NT2/D1 (cell line): ENCODE data around the gene MAN1A1.

ENCODE experiments used
- DNase-seq: peaks from one replicate; pipeline ENCODE4 v3.0.0-alpha.2; 2011; ENCODE audit warnings: low read depth, low spot score
- H3K27me3 ChIP-seq: 2 replicates; pipeline ENCODE4 v1.6.0; 2011; ENCODE audit warnings: mild to moderate bottlenecking; ENCODE audit not compliant: insufficient read length, insufficient read depth
- H3K36me3 ChIP-seq: 2 replicates; pipeline ENCODE4 v1.6.1; 2011; ENCODE audit warnings: mild to moderate bottlenecking, low read length, mixed read lengths; ENCODE audit not compliant: insufficient read depth, insufficient read length
- H3K4me1 ChIP-seq: 2 replicates; pipeline ENCODE4 v1.5.1; 2011; ENCODE audit not compliant: insufficient read depth, insufficient read length
- H3K4me3 ChIP-seq: 2 replicates; pipeline ENCODE4 v1.5.1; 2011; ENCODE audit warnings: low read depth; ENCODE audit not compliant: insufficient read length
- H3K9ac ChIP-seq: 2 replicates; pipeline ENCODE4 v1.6.0; 2011; ENCODE audit warnings: low read depth; ENCODE audit not compliant: insufficient read length
- H3K9me3 ChIP-seq: 2 replicates; pipeline ENCODE4 v1.5.1; 2011; ENCODE audit warnings: mild to moderate bottlenecking, low read length; ENCODE audit not compliant: insufficient read depth
- SUZ12 ChIP-seq: IDR thresholded peaks from 2 replicates; pipeline ENCODE4 v1.6.1; 2011; ENCODE audit not compliant: insufficient read length, insufficient read depth; ENCODE audit errors: extremely low read depth
- YY1 ChIP-seq: IDR thresholded peaks from 2 replicates; pipeline ENCODE4 v1.6.1; 2011; ENCODE audit not compliant: insufficient read length, insufficient read depth
- ZNF274 ChIP-seq: IDR thresholded peaks from 2 replicates; pipeline ENCODE4 v1.6.1; 2011; ENCODE audit warnings: mild to moderate bottlenecking, low read depth, low read length

Gene MAN1A1

DNA sequence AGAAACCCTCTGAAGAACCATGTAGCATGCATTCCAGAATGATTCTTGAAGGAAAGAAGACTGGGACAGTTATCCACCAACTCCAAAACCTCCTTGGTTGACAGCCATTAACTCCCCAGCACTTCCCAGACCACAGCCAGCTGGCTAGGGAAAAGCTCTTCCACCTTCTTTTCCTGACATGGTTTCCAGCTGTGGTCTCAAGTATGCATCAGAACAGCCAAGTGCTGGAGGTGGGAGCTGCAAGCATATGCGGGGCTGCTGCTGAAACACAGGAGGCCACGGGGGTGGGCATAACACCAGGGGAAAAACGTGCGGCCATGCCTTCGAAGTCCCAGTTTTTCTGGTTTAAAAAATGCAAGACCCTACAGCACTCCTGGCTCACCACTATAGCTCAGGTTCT is 163.1 kb downstream of the MAN1A1 start:
- no peaks in the 10 kb centered on the region for H3K9me3 ChIP-seq
- H3K4me3 ChIP-seq, result no peak overlapping the region
- H3K36me3 ChIP-seq, result no peaks in the 10 kb centered on the region
- no peaks in the 10 kb centered on the region for H3K27me3 ChIP-seq
- no peak for TF ChIP-seq ZNF274
- no peak for TF ChIP-seq SUZ12
- TF ChIP-seq YY1, result no peak
- H3K4me1 ChIP-seq, result no peaks in the 10 kb centered on the region
- no peak overlapping the region for H3K9ac ChIP-seq
- DNase-seq, result no peak

DNA sequence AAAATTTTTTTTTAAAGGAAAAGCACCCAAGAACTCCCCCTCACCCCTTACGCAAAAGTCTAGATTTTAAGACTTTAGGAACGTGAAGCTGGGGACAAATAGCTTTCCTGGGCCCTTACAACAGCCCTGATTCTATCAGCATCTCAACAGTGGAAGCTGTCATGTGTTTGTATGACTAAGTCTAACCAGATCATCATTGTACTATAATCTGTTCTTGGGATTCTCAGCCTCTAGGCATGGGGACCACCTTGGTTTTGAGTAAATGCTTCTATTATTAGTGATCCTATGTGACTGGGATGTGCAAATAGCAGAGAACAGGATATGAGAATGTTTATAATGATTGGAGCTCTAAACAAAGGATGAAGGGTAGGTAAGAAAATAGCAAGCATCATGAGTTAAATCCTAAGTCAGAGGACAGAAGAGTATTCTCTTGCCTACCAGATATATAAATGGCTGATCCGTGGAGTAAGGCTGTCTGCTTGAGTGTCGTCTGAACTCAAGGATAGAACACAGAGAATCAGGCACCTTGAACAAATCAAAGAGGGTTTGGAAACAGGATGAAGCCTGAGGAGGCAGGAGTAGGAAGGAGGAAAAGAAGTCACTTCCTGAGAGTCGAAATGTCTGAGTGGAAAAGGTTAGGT is 165.4 kb downstream of the MAN1A1 start:
- no peak for DNase-seq
- Histone ChIP-seq H3K27me3 (no peaks in the 10 kb centered on the region), H3K36me3 (no peaks in the 10 kb centered on the region), H3K9me3 (no peaks in the 10 kb centered on the region), H3K4me1 (no peaks in the 10 kb centered on the region), H3K4me3 (no peak overlapping the region), H3K9ac (no peak overlapping the region)
- TF ChIP-seq SUZ12 (no peak), ZNF274 (no peak), YY1 (no peak)

DNA sequence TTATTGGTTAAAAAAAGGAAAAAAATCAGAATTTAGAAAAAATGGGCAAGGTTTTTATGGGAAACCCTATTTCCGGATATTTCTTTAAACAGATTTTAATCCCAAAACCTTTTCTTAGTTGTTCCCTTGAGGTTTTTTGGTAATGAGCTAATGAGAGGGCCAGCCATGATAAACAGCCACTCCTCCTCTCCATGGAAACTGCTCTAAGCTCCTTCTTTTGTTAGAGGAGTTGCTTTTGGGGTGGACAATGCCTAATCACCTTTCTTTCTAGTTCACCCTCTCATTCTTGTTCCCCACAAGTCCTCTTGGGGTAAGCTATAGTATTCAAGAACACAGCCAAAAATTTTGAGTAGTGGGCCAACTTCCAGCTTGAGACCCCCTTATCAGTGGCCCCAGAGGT is 166.1 kb downstream of the MAN1A1 start:
- no peak overlapping the region for H3K4me3 ChIP-seq
- no peak overlapping the region for H3K9ac ChIP-seq
- no peak for DNase-seq
- H3K36me3 ChIP-seq, result no peaks in the 10 kb centered on the region
- H3K4me1 ChIP-seq, result no peaks in the 10 kb centered on the region
- H3K27me3 ChIP-seq, result no peaks in the 10 kb centered on the region
- TF ChIP-seq YY1, result no peak
- no peak for TF ChIP-seq SUZ12
- no peak for TF ChIP-seq ZNF274
- no peaks in the 10 kb centered on the region for H3K9me3 ChIP-seq

DNA sequence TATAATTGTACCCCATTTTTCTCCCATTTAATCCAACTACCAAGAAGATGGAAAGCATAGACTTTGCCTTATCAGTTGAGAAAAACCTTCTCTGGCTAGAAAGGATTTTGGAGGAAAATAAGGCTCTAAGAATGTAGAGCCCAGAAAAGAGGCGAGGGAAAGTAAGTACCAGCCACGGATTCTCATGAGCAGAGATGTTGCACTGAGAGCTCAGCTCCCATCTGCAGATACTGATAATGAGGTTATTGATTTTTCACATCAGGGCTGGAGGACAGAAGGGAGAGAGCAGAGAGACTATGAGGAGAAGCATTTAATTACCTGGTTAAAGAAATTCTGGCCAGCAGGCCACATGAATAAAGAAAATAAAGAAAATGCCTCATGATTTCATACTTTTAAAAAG is 166.7 kb downstream of the MAN1A1 start:
- TF ChIP-seq ZNF274 (no peak), YY1 (no peak), SUZ12 (no peak)
- Histone ChIP-seq H3K9me3 (no peaks in the 10 kb centered on the region), H3K4me1 (no peaks in the 10 kb centered on the region), H3K9ac (no peak overlapping the region), H3K4me3 (no peak overlapping the region), H3K27me3 (no peaks in the 10 kb centered on the region), H3K36me3 (no peaks in the 10 kb centered on the region)
- DNase-seq, result no peak

DNA sequence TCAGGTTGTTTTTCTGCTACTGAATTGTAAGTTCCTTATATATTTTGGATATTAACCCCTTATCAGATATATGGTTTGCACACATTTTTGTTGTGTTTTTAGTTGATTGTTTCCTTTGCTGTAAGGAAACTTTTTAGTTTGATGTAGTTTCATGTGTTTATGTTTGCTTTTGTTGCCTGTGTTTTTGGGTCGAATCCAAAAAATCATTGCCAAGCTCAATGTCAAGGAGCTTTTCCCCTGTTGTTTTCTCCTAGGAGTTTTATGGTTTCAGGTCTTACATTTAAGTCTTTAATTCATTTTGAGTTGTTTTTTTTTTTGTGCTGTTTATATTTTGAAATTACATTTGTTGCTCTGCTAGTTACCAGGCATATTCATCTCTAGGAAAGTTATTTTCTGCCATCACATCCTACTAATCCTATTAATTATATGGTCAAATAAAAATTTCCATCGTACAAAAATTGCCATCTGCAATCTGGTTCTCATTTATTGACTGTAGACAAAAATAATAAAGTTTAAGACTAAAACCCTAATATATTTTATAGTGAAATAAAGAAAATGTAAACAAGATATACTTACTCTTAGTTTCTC is 167.3 kb downstream of the MAN1A1 start:
- H3K36me3 ChIP-seq, result no peaks in the 10 kb centered on the region
- TF ChIP-seq YY1 (no peak), SUZ12 (no peak), ZNF274 (no peak)
- no peaks in the 10 kb centered on the region for H3K4me1 ChIP-seq
- H3K27me3 ChIP-seq, result no peaks in the 10 kb centered on the region
- no peaks in the 10 kb centered on the region for H3K9me3 ChIP-seq
- DNase-seq, result no peak
- H3K4me3 ChIP-seq, result no peak overlapping the region
- no peak overlapping the region for H3K9ac ChIP-seq

DNA sequence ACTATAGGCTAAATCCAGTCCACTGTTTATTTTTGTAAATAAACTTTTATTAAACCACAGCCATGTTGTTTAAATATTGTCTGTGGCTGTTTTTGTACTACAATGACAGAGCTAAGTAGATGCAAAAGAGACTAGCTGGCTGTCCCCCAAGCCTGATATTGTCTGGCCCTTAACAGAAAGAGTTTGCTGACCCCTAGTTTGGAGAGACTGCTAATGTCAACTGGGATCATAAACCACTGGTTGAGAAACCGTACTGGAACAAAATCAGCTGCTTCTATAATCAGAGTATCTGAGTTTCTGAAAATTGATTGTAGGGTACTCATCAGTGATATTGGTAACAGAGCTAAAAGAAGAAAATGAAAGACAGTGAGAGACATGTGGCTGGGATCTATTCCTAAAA is 168.5 kb downstream of the MAN1A1 start:
- Histone ChIP-seq H3K9ac (no peak overlapping the region), H3K4me3 (no peak overlapping the region), H3K27me3 (no peaks in the 10 kb centered on the region), H3K36me3 (no peaks in the 10 kb centered on the region), H3K9me3 (no peaks in the 10 kb centered on the region), H3K4me1 (no peaks in the 10 kb centered on the region)
- DNase-seq, result no peak
- no peak for TF ChIP-seq SUZ12

DNA sequence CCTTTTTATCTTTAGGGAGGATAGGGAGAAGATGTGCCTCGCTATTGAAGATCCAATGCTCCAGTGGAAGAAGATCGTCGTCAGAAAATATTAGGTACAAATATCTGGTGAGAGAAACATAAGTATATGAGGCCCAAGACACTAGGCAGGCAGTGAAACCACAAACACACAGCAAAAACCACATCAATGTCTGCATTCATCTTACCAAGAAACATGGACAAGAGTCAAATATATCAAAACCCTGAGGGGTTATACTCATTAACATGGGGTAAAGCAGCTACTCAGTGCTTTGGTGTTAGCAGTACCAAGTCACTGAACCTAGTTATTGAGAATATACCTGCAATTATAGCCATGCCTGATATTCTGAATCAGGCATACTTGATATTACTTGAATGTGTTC is 169.7 kb downstream of the MAN1A1 start:
- no peaks in the 10 kb centered on the region for H3K9me3 ChIP-seq
- H3K9ac ChIP-seq, result no peak overlapping the region
- no peaks in the 10 kb centered on the region for H3K36me3 ChIP-seq
- H3K27me3 ChIP-seq, result no peaks in the 10 kb centered on the region
- TF ChIP-seq SUZ12, result no peak
- TF ChIP-seq YY1, result no peak
- no peak for TF ChIP-seq ZNF274
- no peaks in the 10 kb centered on the region for H3K4me1 ChIP-seq
- DNase-seq, result no peak
- no peak overlapping the region for H3K4me3 ChIP-seq

DNA sequence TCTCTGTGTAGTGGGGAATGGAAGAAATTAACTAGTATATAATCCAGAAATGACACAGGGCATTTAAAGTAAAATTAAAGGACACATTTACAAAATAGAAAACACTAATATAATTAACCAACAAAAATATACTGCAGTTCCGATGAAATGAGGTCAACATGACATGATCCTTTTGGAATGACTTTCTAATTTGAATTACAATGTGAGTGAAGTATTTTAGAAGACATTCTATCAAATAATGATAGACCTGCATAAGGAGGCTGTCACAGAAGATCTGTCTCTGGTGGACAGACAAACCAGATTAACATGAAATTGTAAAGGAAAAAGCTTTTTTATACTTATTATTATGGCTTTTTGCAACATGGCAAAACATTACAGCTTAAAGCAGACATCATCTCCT is 170.5 kb downstream of the MAN1A1 start:
- H3K9me3 ChIP-seq, result no peaks in the 10 kb centered on the region
- no peak overlapping the region for H3K9ac ChIP-seq
- DNase-seq, result no peak
- no peaks in the 10 kb centered on the region for H3K36me3 ChIP-seq
- TF ChIP-seq ZNF274 (no peak), YY1 (no peak), SUZ12 (no peak)
- H3K4me3 ChIP-seq, result no peak overlapping the region
- no peaks in the 10 kb centered on the region for H3K27me3 ChIP-seq
- no peaks in the 10 kb centered on the region for H3K4me1 ChIP-seq
